DND-41 (cell line): ENCODE results near the gene SAXO1.

Experiments
- EZH2 ChIP-seq: IDR thresholded peaks from 3 replicates; pipeline ENCODE4 v1.6.1; 2012; ENCODE audit warnings: borderline replicate concordance, low read depth, mild to moderate bottlenecking, moderate library complexity, low read length, inconsistent platforms; ENCODE audit not compliant: severe bottlenecking
- TF ChIP-seq, protein P1 (sequence below): IDR thresholded peaks from 2 replicates; pipeline ENCODE4 v1.5.1; 2012; ENCODE audit warnings: borderline replicate concordance, low read length, moderate library complexity, mild to moderate bottlenecking; ENCODE audit not compliant: poor library complexity, severe bottlenecking; ENCODE audit errors: extremely low read depth

DNA sequence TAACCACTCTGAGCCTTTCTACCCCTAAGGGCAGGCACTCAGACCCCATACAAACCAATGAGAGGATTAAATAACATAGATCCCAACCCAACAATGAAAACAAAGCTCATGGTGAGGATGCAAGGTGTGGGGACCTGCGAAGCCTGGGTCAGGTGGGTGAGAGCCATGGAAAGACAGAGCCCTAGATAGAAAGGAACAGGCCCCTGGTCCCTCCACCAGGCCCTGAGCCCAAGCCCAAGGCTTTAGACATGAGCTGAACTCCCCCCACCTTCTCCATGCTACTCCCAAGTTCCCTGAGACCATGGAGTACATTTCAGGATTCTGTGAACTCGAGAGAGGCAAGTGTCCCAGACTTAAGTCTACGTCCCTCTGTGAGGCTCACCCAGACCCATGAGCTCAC, 106.5 kb downstream of the SAXO1 start:
- TF ChIP-seq, protein P1, sequence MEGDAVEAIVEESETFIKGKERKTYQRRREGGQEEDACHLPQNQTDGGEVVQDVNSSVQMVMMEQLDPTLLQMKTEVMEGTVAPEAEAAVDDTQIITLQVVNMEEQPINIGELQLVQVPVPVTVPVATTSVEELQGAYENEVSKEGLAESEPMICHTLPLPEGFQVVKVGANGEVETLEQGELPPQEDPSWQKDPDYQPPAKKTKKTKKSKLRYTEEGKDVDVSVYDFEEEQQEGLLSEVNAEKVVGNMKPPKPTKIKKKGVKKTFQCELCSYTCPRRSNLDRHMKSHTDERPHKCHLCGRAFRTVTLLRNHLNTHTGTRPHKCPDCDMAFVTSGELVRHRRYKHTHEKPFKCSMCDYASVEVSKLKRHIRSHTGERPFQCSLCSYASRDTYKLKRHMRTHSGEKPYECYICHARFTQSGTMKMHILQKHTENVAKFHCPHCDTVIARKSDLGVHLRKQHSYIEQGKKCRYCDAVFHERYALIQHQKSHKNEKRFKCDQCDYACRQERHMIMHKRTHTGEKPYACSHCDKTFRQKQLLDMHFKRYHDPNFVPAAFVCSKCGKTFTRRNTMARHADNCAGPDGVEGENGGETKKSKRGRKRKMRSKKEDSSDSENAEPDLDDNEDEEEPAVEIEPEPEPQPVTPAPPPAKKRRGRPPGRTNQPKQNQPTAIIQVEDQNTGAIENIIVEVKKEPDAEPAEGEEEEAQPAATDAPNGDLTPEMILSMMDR, result no peak
- TF ChIP-seq EZH2, result no peak
